HG03575 (cell line): ENCODE results near the gene CAVIN2.

ENCODE experiments used
- ATAC-seq: cut with Tn5 transposase; IDR thresholded peaks from one replicate; pipeline ENCODE4 v1.9.1; 2021; ENCODE audit not compliant: unreplicated experiment, insufficient number of reproducible peaks, low FRiP score; ENCODE audit errors: extremely low read depth

Gene CAVIN2

DNA sequence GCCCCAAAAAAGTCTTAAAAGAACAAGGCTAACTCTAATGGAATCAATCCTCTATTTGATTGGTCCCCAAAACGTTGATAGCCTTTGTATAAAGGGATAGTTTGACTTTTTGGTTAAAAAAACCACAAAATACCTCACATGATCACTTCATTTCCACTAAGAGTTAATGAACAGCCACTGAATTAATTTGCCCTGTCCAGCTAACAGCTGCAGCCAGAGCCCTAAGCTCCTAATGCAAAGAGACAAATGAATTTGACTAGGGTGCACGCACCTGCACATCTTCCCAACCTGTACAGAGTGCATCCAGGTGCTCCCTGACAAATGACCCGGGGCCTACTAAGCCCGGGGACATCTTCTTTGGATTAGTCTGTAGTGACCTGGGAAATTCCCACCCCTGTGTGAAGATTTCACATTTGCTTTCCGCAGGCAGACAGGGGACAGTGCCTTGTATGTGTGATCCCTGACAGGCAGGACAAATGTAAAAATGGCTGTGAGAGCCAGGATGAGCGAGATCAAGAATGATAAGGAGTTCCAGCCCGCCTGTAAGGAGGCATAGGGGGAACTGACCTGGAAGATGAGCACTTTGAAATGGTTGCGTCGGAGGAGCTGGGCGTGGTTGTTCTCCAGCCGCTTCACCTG lies 893 bp downstream of the CAVIN2 start:
- ATAC-seq = no peak

DNA sequence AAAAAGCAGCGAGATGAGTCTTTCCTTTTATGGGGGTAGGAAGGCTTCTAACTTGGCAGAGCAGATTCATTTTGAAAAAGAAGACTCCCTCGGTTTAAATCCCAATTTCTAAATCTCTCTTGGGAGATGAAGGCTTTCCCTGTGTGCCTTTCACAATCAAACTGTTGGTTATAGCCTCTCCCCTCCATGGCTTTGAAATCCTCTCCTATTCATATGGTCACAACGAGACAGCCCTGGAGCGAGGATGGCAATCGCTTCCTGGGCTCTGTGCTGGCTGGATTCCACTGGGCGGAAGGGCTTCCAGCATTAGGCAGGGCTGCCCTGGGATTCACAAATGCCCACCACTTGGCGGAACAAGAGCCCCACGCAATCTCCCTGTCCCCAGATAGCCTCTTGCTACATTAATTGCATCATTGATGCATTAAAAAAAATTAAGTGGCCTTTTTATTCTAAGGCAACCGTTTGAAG lies 1.6 kb downstream of the CAVIN2 start:
- ATAC-seq = no peak

DNA sequence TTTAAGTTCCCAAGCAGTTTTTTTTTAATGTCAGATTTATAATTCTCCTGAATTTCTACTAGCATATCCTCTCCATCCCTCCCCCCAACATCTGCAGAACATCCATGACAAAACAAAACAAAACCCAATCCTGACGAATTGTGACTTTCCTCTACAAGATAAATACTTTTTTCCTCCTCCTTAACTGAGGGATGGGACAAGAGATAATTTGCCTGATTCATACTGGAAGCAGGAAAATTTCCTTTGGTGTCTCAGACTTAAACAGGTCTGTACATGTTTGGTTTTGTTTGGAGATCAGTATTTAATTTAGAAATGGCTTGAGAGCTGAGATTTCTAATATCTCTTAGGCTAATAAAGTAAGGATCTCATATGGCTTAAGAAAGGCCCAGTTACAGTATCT lies 2.2 kb downstream of the CAVIN2 start:
- no peak for ATAC-seq

DNA sequence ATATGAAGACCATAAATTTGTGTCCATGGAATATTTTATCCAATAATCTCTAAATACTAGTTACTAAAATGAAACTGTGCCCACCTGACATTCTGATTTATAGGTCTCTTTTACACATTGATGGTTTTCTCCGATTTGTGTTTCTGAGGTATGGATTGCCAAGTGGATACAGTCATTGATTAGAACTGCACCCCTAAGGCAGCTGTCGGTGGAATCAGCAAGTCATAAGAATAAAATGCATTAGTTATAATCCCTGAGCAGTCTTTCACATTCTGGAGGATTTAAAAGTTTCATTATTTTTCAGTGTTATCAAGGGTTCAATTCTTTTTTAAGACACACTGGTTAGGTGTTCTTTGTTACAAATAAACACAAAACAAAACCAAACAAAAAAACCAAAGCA lies 6.0 kb downstream of the CAVIN2 start:
- ATAC-seq = no peak

DNA sequence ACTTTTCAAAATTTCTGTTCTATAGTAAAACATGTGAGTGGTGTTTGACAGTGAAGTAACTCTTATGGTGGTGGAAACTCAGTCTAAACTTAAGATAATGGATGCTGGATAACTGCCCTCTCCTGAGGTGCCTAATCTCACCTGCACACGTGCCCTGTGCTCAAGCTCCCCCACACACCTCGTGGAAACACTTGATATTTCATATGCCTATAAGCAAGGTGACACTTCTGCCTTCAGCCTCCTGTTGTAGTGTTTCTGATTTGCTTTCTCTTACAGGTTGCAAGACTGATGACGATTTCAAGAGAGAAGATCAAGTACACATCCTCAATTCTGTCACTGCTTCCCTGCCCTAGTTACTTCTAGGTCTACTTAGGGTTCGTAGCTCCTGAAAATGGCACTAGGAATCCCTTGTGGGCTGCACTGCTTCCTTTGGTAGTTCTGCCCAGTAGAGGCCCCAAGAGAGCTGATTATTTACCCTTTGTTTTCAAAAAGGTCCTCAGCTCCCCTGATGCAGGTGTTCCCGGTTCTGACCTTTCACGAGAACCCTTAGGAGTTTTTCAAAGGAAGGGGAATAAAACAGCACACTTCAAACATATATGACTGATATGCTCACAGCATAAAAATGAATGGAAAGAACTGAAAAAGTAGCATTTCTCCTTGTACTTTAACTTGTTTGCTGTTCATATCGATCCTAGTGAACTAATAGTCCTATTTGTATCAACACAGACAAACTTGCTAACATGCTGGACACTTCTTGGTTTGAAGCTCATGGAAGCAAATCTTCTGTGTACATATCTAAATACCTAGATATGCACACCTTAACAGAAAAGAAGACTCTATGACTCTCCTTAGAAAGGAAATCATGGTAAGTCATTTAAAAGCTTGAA lies 6.7 kb downstream of the CAVIN2 start:
- ATAC-seq = no peak

DNA sequence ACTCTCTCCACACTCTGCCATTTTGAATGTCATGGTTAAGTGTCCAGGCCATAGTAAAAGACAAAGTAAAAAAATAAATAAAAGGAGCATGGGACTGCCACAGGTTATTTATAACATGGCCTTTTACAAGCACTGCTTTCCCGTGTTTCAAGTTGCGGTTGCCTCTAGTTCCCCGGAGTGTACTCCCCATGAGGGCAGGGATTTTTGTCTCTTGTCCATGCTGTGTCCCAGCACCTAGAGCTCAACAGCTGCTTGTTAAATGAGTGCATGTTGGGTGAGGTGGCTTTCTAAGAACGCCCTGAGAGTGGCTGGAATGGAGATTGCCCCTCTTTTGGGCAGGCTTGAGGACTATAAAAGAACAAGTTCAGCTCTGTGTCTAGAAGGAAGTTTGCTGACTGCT lies 8.4 kb downstream of the CAVIN2 start:
- ATAC-seq = no peak

DNA sequence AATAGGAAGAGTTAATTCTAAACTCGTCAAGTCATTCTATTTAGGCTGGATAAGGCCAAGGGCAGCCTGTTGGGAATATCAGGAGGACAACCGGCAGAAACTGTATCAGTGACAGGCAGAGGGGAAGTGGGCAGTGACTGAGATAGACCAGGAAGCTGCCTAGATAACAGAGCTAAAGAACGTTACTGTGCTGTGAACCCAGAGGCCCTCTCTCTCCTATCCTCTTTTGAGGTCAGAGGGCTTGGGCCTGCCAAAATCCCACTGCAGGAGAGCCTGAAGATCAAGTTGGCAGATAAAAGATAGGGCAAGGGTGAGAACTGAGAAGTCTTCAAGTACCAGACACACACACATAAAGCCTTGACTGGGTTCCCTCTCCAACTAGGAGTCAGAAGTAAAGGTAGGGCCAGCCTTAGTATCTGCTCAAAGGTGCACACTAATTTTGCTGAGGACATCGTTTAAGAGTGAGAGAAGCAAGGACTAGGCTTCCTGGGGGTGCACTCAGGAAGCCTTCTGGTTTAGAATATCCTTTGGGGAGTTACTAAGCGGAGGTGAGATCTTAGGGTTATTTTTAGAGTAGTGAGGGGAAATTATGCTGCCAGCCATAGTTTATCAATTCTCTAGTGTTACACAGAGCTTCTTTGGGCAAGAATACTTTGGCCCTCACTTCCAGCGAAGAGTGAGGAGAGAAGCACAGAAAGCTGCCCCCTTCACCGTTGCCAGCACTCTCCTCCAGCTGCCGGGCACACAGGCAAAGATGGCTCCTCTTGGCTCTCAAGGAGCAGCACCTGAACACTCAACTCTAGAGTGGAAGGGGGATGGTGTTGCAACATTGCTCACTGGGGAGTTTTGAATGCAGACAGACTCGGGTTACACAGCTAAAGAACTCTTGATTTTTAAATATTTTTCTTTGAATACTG lies 9.8 kb downstream of the CAVIN2 start:
- ATAC-seq = no peak

DNA sequence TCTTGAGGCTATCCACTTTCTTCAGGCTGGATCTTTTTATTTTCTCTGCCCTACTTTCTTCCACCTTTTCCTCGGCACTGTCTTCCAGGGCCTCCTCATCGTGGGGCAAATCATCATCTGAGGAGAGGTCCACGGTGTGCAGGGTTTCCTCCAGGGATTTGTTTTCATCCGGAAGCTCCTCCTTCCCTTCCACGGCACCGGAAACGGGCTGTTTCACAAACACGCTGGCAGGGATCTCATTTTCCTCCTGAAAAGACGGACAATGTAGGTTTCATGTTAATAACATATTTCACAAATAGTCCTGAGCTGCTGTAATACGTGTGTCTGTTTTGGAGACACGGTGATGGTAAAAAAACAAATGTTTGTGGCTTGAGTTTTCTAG lies 10.4 kb downstream of the CAVIN2 start:
- no peak for ATAC-seq

DNA sequence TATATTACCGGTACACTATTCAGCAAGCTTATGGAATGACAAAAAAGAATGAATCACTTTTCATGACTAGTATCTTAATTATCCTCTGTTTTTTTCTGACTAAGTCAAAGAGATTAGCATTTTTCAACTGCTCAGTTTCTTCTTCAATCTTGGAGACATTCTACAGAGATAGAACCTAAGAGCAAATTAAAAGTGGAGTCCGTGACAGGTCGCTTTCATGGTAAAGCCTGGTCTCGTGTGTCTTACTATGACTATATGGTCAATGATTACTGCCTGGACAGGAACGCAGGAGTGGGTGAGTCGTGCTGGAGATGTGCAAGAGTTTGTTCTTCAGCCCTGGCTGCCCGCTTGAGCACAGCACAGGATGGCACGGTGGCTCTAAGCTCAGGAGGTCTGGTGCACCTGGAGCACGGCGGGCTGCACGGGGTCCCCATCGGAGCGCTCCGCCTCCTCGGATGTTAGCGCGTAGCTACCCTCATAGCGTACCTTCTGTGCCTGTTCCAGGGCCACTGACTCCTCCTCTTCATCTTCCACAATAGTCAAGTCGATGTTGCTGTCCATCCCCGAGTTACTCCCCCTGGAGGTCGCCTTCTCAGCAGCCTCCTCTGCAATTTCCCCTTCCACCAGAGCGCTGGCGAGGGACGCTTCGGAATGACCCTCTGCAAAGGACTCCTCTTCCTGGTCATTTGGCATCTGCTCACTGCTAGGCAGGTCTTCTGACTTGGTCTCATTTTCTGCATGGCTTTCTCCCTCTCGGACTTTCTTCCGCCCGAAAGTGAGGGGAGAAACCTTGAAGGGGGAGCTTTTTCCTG lies 11.1 kb downstream of the CAVIN2 start:
- ATAC-seq = no peak

DNA sequence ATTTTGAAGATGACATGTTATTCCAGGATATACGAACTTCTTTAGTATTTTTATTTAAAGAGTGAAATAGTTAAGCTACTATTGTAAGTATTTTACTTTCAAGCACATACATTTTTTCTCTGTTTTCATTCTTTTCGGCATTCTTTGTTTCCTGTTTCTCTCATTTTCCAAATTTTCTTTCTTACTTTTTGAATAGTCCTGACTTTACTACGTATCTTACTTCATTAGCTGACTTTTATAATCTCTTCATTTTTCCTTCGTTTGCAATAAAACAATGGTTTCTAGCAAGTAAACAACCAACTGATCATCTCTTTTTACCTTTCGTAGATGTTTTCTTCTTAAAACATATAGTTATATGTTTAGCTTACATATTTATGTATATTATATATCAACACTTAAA lies 11.8 kb downstream of the CAVIN2 start:
- no peak for ATAC-seq

DNA sequence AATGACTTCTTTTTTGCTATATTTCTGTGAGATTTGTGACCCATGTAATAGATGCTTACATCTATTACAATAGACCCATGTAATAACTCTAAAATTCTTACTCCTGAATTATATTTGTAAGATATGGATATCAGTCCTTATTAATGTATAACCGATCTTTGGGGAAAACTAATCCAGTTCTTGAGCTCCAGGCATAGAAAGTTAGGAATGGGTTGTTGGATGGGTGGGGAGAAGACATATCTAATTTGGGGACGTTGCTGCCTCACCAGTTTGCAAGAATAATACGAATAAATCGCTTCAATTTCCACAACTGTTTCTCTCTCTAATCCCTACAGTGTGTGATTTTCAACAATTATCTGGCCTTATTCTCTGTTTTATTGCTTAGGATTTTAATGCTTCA lies 13.5 kb downstream of the CAVIN2 start:
- no peak for ATAC-seq

DNA sequence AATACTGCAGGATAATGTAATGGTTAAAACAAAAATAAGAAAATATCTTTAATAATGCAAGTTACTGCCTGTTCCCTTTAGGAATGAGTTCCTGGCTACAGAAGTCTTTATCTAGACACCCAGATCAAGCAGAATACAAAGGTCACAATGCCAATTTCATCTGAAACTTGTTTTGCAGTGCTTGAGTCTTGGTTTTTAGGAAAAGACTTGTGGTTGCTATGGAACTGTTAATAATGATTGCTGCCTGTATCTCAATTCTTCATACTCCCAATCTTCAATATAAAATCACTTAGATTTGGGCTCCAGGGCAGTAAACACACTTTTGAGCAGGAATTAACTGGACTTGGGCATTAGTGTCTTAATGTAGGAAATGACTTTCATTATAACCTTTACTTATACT lies 14.2 kb downstream of the CAVIN2 start:
- no peak for ATAC-seq

DNA sequence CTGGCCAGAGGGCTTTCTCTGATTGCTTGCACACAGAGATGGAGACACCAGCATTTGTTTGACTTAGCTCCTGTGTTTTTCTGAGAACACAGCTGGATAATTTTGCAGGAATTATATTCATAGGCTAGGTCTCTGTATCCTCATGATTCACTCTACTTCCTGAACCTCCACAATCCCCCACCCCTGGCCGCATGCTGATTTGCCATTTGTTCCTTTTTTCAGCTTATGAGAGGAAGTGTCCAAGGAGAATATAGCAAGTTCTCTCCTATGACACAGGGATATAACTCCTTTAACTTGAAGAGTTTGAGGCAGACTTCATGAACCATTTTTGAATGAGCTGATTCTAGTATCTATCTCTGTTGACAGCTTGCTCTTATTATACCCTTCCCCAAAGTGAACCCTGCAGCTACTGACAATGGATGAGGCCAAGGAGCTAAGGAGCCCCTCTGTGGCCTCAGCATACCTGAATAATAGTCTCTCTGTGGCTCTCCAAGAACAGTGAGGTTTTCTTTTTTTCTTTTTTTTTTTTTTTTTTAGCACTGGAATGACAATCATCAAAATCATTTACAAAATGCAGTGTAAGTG lies 15.4 kb downstream of the CAVIN2 start:
- no peak for ATAC-seq

DNA sequence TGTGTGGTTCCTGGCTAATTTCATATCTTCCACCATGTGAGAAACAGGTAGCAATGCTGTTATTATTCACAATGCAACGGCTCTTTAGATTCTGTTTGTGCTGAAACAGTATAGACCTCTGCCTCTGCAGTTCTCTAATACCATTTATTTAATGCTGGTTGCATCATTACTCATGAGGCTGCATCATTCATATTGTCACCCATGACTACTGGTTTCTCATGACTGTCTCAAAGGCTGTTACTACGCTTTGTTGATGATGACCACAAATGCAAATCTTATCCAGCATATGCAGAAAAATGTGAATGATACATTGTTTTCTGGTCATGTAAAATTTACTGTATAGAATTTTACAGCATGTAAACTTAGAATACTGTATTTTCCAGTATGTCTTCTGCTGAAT lies 22.5 kb downstream of the CAVIN2 start:
- no peak for ATAC-seq

DNA sequence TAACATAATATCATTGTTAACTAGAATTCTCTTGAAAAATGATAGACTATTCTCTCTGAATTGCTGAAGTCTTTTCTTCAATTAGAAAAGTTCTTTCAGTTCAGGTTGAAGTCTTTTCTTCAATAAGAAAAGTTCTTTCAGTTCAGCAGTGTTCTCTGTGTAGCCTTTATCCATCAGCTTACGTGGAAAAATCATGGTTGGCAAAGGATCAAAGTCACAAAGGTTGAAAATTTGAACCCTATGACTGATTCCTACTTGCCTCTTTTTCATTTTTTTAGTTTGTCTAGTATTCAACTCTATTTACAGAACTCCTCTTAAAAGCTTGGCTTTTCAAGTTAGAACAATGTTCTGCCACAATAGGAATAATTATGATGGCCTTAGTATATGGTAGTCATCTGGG lies 25.8 kb downstream of the CAVIN2 start:
- no peak for ATAC-seq

DNA sequence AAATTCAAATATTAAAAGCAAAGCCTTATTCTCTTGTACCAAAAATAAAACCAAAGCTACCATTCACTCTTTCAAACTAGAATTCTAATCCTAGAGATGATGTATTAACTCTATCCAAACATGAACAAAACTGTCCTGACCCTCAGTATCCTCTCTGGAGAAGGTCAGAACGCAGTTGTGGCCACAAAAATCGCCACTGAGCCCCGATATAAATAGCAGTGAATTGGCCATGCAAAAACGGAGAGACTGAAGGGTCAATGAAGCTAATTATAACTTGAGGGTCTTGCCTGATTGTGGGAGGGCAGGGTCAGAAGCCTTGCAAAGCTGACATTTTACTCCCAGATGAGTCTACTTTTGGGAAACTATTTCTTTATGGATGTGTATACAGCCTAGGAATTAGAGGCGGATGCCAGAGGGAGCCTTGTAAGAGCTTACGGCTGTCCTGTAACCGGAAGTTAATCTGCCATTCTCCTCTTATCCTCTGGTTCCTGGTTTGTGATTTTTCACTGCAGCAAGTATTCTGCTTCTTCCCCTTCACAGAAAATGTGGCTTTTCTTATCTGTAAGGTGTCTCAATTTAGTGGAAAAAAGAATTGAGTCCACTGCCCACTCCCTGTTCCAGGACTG lies 28.1 kb downstream of the CAVIN2 start:
- ATAC-seq = no peak

DNA sequence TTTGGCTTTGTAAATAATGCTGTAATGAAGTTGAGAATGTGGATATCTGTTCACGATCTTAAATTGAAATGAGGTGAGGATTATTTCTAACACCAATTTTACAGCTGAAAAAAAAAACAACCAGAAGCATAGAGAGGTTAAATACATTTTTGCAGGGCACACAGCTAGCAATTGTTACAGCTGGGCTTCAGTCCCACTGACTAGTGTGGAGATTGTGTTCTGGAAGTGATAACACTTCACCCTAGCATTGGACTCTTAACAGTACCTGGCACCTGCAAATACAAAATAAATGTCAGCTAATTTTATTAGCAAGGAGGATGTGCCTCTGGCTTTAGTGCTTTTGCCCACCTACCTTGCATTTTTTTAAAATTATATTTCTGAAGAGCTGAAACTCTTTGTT lies 28.8 kb downstream of the CAVIN2 start:
- ATAC-seq = no peak

DNA sequence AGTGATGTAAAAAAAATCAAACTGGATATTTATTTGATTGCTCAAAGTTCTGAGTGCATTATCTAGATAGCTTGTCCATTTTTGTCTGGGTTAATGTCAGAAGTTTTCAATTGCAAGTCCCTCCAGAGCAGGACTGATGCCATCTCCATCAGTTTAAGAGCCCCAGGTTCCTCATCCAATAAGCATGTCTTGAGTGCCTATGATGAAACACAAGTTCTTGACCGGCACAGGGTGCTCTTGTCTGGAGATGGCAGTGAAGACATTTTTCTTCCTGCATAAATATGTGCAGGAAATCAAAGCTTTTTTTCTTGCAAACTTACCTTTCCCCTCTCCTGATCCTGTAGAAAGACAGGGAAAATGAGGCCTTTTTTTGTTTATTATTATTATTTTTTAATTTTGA lies 31.9 kb downstream of the CAVIN2 start:
- ATAC-seq = no peak
